HUES6 (cell line): ENCODE data around the gene IPMK.
"Not testable (repeated sequence)": the region's sequence is repeated elsewhere in the genome, so short reads cannot be mapped to it uniquely, and the experiment has no call there.

Experiments
- H3K27ac ChIP-seq: 2 replicates; pipeline ENCODE4 v1.7.0; 2013; ENCODE audit warnings: low read depth, mild to moderate bottlenecking, low read length, inconsistent platforms
- H3K27me3 ChIP-seq: 2 replicates; pipeline ENCODE4 v1.6.1; 2013; ENCODE audit warnings: low read length; ENCODE audit not compliant: control insufficient read depth, insufficient read depth
- H3K36me3 ChIP-seq: 2 replicates; pipeline ENCODE4 v1.6.1; 2013; ENCODE audit warnings: low read length; ENCODE audit not compliant: control insufficient read depth, insufficient read depth
- H3K4me1 ChIP-seq: 2 replicates; pipeline ENCODE4 v1.6.1; 2013; ENCODE audit warnings: low read length; ENCODE audit not compliant: control insufficient read depth, insufficient read depth
- H3K4me3 ChIP-seq: 2 replicates; pipeline ENCODE4 v1.5.1; 2013; ENCODE audit warnings: low read depth, low read length
- H3K9ac ChIP-seq: one replicate; pipeline ENCODE4 v1.6.1; 2013; ENCODE audit warnings: mild to moderate bottlenecking, low read length
- H3K9me3 ChIP-seq: 2 replicates; pipeline ENCODE4 v1.6.1; 2013; ENCODE audit warnings: low read depth, low read length; ENCODE audit not compliant: control insufficient read depth, insufficient read depth

The IPMK gene

GRCh38 chr10:58178811-58179210 is 88.9 kb downstream of the IPMK start:
- no peak overlapping the region for H3K4me3 ChIP-seq
- no peaks in the 10 kb centered on the region for H3K36me3 ChIP-seq
- H3K27ac ChIP-seq = no peak overlapping the region
- H3K9ac ChIP-seq = no peak overlapping the region
- H3K9me3 ChIP-seq = no peaks in the 10 kb centered on the region
- no peaks in the 10 kb centered on the region; the same call in 1 of the 2 replicates for H3K4me1 ChIP-seq
- H3K27me3 ChIP-seq = no peaks in the 10 kb centered on the region

DNA sequence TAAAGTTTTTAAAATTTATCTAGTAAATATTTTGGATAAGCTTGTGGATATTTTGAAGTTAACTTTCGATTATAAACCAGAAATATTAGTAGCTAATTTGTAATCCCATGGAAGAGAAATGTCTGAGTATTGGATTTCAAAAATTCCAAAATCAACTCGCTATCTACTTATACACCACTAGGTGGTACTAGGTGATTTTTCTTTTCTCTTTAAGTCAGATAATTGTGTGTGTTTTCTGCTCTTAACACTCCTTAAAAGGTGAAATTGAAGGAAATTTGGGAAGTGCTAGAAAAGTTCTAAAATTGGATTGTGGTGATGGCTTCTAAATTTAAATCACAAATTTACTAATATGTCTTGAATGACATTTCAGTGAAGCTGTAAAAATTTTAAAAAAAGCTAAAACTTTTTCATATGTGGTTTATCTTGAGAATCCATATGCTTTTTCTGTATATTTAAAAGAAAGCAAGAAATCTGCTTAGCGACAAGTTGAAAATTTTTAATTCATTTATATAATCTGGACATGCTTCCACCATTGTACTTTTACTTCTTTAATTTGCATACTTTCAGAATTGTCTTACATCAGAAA is 90.2 kb downstream of the IPMK start:
- Histone ChIP-seq H3K27ac (no peak overlapping the region), H3K4me3 (no peak overlapping the region), H3K9ac (no peak overlapping the region), H3K27me3 (no peaks in the 10 kb centered on the region), H3K4me1 (no peaks in the 10 kb centered on the region; the same call in 1 of the 2 replicates), H3K36me3 (no peaks in the 10 kb centered on the region), H3K9me3 (no peaks in the 10 kb centered on the region)

- Histone ChIP-seq H3K36me3 (no peaks in the 10 kb centered on the region), H3K9me3 (no peaks in the 10 kb centered on the region), H3K9ac (no peak overlapping the region), H3K27me3 (no peaks in the 10 kb centered on the region), H3K4me3 (no peak overlapping the region), H3K4me1 (no peaks in the 10 kb centered on the region; the same call in 1 of the 2 replicates), H3K27ac (no peak overlapping the region)
These were observed 91.4 kb downstream of the IPMK start for GRCh38 chr10:58175990-58176900.

- H3K27me3 ChIP-seq = no peaks in the 10 kb centered on the region
- H3K36me3 ChIP-seq = no peaks in the 10 kb centered on the region
- H3K9ac ChIP-seq = no peak overlapping the region
- H3K4me3 ChIP-seq = no peak overlapping the region
- H3K4me1 ChIP-seq = no peaks in the 10 kb centered on the region; the same call in 1 of the 2 replicates
- H3K9me3 ChIP-seq = no peaks in the 10 kb centered on the region
- H3K27ac ChIP-seq = no peak overlapping the region
These were observed 92.9 kb downstream of the IPMK start for GRCh38 chr10:58174831-58175230.

DNA sequence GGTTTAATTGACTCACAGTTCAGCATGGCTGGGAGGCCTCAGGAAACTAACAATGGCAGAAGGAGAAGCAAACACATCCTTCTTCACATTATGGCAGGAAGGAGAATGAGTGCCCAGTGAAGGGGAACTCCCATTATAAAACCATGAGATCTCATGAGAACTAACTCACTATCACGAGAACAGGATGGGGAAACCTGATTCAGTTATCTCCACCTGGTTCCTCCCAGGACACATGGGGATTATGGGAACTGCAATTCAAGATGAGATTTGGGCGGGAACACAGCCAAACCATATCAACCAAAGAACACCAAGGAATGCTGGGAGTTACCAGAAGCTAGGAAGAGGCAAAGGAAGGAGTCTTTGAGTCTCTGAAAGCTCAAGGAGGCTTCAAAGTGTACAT is 94.3 kb downstream of the IPMK start:
- Histone ChIP-seq H3K36me3 (no peaks in the 10 kb centered on the region), H3K27me3 (no peaks in the 10 kb centered on the region), H3K9ac (no peak overlapping the region), H3K4me3 (no peak overlapping the region), H3K9me3 (no peaks in the 10 kb centered on the region), H3K27ac (no peak overlapping the region), H3K4me1 (no peaks in the 10 kb centered on the region)

- Histone ChIP-seq H3K4me1 (no peaks in the 10 kb centered on the region), H3K4me3 (no peak overlapping the region), H3K27ac (no peak overlapping the region), H3K9ac (no peak overlapping the region), H3K36me3 (no peaks in the 10 kb centered on the region), H3K9me3 (no peaks in the 10 kb centered on the region), H3K27me3 (no peaks in the 10 kb centered on the region)
These were observed 96.5 kb downstream of the IPMK start for GRCh38 chr10:58171146-58171545.

DNA sequence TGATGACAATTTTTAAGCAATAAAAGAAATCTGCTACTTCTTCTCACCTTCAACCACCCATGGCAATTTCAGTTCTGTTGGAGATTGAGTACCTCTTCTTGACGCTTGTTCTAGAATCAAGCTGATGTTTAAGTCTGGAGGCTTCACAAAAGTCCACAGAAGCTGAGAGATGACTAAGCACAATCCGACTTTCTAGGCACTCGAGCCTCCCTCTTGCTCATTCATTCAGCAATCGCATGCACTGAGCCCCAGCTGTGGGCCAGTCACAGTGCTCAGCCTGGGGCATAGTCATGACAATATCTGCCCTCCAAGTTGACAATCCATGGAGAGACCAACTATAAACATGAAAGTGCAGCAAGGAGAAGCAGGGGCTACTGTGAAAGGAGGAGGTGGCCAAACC is 103.2 kb downstream of the IPMK start:
- Histone ChIP-seq H3K36me3 (no peaks in the 10 kb centered on the region), H3K27me3 (no peaks in the 10 kb centered on the region), H3K9me3 (no peaks in the 10 kb centered on the region), H3K4me1 (no peaks in the 10 kb centered on the region), H3K4me3 (no peak overlapping the region), H3K27ac (no peak overlapping the region), H3K9ac (no peak overlapping the region)

DNA sequence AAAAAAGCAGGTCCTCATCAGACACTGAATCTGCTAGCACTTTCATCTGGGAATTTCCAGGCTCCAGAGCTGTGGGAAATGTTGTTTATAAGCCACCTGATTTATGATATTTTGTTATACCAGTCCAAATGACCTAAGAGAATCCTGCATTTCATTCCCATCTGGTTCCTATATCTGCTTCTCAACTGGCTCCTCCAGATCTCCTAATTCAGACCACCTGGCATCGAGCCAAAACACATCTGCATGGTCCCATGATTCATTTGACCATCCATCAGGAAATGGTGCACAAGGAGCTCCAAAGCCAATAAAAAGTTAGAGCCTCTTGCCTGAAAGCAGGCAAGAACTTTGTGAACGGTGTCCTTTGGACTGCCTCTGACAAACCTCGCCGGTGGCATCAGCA is 108.9 kb downstream of the IPMK start:
- Histone ChIP-seq H3K9ac (no peak overlapping the region), H3K36me3 (no peaks in the 10 kb centered on the region), H3K4me1 (0 out of 2 replicates have a peak, but pooled peaks cover under 1% of the 10 kb centered on the region), H3K9me3 (no peaks in the 10 kb centered on the region), H3K27ac (no peak overlapping the region), H3K27me3 (no peaks in the 10 kb centered on the region), H3K4me3 (no peak overlapping the region)

DNA sequence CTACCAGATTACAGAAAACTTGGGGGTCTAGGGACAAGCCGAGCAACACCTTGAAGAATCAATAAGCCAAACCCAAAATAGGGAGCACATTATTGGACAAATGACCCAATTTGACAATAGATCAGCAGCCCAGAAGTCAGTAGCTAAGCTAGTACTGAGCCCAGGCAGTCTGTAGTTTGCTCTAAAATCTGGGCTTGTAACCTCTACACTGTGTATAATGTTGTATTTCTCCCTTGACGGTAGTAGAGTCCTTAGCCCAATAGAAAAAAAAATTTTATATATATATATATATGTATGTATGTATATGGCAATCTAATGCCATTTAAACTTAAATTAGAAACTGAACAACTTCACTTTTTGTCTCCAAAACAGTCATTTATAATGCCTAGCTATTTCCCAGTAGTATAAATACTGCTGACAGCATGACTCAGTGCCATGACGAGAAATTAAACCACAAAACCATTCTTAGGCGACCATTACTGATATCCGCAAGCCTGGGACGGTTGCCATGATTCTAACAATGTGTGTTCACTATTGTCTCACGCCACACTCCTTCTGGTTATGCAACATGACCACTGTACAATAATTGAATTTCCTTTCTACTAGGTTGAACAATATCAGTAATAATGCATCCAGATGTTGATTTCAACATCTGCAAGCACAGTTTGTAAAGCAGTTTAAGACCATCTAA is 110.5 kb downstream of the IPMK start:
- Histone ChIP-seq H3K4me1 (peaks cover 11% of the 10 kb centered on the region), H3K36me3 (no peaks in the 10 kb centered on the region), H3K9ac (no peak overlapping the region), H3K4me3 (no peak overlapping the region), H3K27me3 (no peaks in the 10 kb centered on the region), H3K9me3 (no peaks in the 10 kb centered on the region), H3K27ac (no peak overlapping the region)

DNA sequence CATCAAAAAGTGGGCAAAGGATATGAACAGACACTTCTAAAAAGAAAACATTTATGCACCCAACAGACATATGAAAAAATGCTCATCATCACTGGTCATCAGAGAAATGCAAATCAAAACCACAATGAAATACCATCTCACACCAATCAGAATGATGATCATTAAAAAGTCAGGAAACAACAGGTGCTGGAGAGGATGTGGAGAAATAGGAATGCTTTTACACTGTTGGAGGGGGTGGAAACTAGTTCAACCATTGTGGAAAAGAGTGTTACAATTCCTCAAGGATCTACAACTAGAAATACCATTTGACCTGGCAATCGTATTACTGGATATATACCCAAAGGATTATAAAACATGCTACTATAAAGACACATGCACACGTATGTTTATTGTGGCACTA is 111.8 kb downstream of the IPMK start:
- not testable (repeated sequence) for H3K4me3 ChIP-seq, H3K9me3 ChIP-seq, H3K36me3 ChIP-seq, H3K27me3 ChIP-seq, H3K9ac ChIP-seq, H3K27ac ChIP-seq
- H3K4me1 ChIP-seq = peaks cover 11% of the 10 kb centered on the region

DNA sequence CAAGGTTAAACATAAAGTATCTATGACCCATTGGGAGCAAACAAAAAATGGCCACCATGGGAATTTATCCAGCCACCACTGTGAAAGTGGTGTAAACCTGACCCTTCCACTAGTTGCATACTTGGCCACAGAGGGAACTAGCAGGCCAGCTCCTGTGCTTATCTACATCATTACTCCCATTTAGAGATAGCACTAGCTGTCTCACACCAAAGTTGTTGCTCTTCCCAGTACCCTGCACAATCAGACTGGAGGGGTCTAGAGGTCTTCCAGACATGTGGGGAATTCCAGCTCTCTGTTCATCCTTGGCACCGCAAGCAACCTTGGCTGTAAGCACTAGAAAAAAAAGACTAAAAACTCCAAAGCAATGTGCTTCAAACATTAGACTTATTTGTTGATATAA is 113.9 kb downstream of the IPMK start:
- H3K4me3 ChIP-seq = no peak overlapping the region
- H3K9ac ChIP-seq = no peak overlapping the region
- H3K27ac ChIP-seq = no peak overlapping the region
- no peaks in the 10 kb centered on the region for H3K36me3 ChIP-seq
- no peaks in the 10 kb centered on the region for H3K27me3 ChIP-seq
- H3K9me3 ChIP-seq = no peaks in the 10 kb centered on the region
- peaks cover 11% of the 10 kb centered on the region for H3K4me1 ChIP-seq
